ENCODE data around the gene VEZF1. TPM values are rescaled to one million over a fixed set of nuclear protein-coding genes. Genes with fewer than 3 reads are reported as not detected.

The VEZF1 gene
- total and polyA plus RNA-seq, 2 donors (not counting 1 experiment from before 2014, with no cell fraction given) = 14.7 to 75.9 TPM

- DNase-seq = peak; percentile 71
- Histone ChIP-seq H2AFZ (ENCODE audit: insufficient read depth, low read depth, low read length, poor library complexity, severe bottlenecking) (no peak overlapping the region), H3K79me2 (ENCODE audit: control insufficient read depth, insufficient read depth, low read length) (peaks cover 4% of the 10 kb centered on the region), H3K27me3 (replicated peaks in 1 of 4; ENCODE audit: control extremely low read depth in 1 of 4, control insufficient read depth in 3 of 4, insufficient read depth in 4 of 4, low read length in 3 of 4) (no peaks in the 10 kb centered on the region), H3K9ac (ENCODE audit: low read length) (no peak overlapping the region), H3K4me1 (ENCODE audit: control insufficient read depth in 2 of 2, insufficient read depth in 2 of 2, low read length in 2 of 2) (peaks cover 20 to 25% of the 10 kb centered on the region in 2 donors), H3K36me3 (replicated peaks in 1 of 2; ENCODE audit: control extremely low read depth in 1 of 2, control insufficient read depth in 1 of 2, extremely low read depth in 1 of 2, insufficient read depth in 2 of 2, low read length in 1 of 2) (peaks cover 0 to under 1% of the 10 kb centered on the region in 2 experiments), H4K20me1 (ENCODE audit: control insufficient read depth, insufficient read depth, low read length, poor library complexity, severe bottlenecking) (peaks cover 22% of the 10 kb centered on the region), H3K4me3 (ENCODE audit: control extremely low read depth in 1 of 5, extremely low read depth in 1 of 5, insufficient read depth in 1 of 5, low read depth in 2 of 5, low read length in 4 of 5) (no peak overlapping the region), H3K27ac (ENCODE audit: low read length in 2 of 2) (peak overlapping the region in 1 of 2 donors; percentile 47), H3K4me2 (replicated peaks; ENCODE audit: low read depth, low read length, poor library complexity, severe bottlenecking) (no peak overlapping the region), H3K9me3 (ENCODE audit: control extremely low read depth in 1 of 3, control insufficient read depth in 2 of 3, insufficient read depth in 1 of 3, low read length in 2 of 3) (no peaks in the 10 kb centered on the region)
- Mint-ChIP-seq H3K27ac (peak overlapping the region; percentile 4), H3K9me3 (ENCODE audit: insufficient read depth) (no peaks in the 10 kb centered on the region), H3K4me3 (no peak overlapping the region), H3K27me3 (no peaks in the 10 kb centered on the region), H3K4me1 (peaks cover 35% of the 10 kb centered on the region)
- intact Hi-C loops (cut with micrococcal nuclease) = loop anchor here (1.0 kb wide), 3 partner anchors 78 to 137 kb away; no protein-coding TSS in a partner anchor
- no peak for TF ChIP-seq EZH2 (IDR thresholded peaks at IDR 0.05; ENCODE audit: borderline replicate concordance, insufficient read depth, low read depth, low read length, poor library complexity, severe bottlenecking)
- TF ChIP-seq CTCF (IDR thresholded peaks at IDR 0.05) = peak; percentile 76
- ChIA-PET POLR2A (no interaction called here), CTCF (interaction anchor here (0.6 to 20.2 kb wide), 14 partner anchors 10 to 368 kb away, joined by 3 to 468 read pairs (median 6); partner anchors contain the start of genes MRPS23 and SRSF1)
- peak; percentile 87 for ATAC-seq (ENCODE audit: low read depth)
- 36% methylated on average over 3 of the region's 4 CpGs for WGBS (ENCODE audit: insufficient coverage)
Observed at GRCh38 chr17:57995076-57995956, 7.3 kb upstream of the VEZF1 start.

DNA sequence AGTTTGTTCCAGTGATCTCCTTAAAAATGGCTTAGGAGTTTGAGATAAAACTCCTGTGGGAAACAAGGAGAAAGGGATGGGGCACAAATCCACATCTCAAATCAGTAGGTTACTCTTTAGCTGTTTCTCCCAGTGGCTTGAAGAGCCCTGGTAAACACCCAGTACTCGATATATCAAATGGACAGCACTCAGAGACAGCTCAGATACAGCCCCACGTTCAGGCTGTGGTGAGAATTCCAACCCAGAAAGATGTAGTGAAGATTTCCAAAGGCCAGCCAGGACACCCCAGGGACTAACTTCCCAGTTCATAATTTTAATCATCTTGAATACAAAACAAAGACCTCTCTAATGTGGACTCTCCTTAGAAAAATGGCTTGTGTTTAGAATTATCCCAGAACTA lies 6.4 kb upstream of the VEZF1 start:
- TF ChIP-seq CTCF (IDR thresholded peaks at IDR 0.05) = no peak
- TF ChIP-seq EZH2 (IDR thresholded peaks at IDR 0.05; ENCODE audit: borderline replicate concordance, insufficient read depth, low read depth, low read length, poor library complexity, severe bottlenecking) = no peak
- Histone ChIP-seq H3K79me2 (ENCODE audit: control insufficient read depth, insufficient read depth, low read length) (peaks cover 4% of the 10 kb centered on the region), H4K20me1 (ENCODE audit: control insufficient read depth, insufficient read depth, low read length, poor library complexity, severe bottlenecking) (peaks cover 15% of the 10 kb centered on the region), H3K9ac (ENCODE audit: low read length) (no peak overlapping the region), H3K36me3 (replicated peaks in 1 of 2; ENCODE audit: control extremely low read depth in 1 of 2, control insufficient read depth in 1 of 2, extremely low read depth in 1 of 2, insufficient read depth in 2 of 2, low read length in 1 of 2) (no peaks in the 10 kb centered on the region), H3K4me3 (ENCODE audit: control extremely low read depth in 1 of 5, extremely low read depth in 1 of 5, insufficient read depth in 1 of 5, low read depth in 2 of 5, low read length in 4 of 5) (no peak overlapping the region), H3K4me2 (replicated peaks; ENCODE audit: low read depth, low read length, poor library complexity, severe bottlenecking) (no peak overlapping the region), H3K4me1 (ENCODE audit: control insufficient read depth in 2 of 2, insufficient read depth in 2 of 2, low read length in 2 of 2) (peaks cover 20 to 25% of the 10 kb centered on the region in 2 donors), H3K9me3 (ENCODE audit: control extremely low read depth in 1 of 3, control insufficient read depth in 2 of 3, insufficient read depth in 1 of 3, low read length in 2 of 3) (no peaks in the 10 kb centered on the region), H2AFZ (ENCODE audit: insufficient read depth, low read depth, low read length, poor library complexity, severe bottlenecking) (no peak overlapping the region), H3K27ac (ENCODE audit: low read length in 2 of 2) (peak overlapping the region; percentile 23 to 47), H3K27me3 (replicated peaks in 1 of 4; ENCODE audit: control extremely low read depth in 1 of 4, control insufficient read depth in 3 of 4, insufficient read depth in 4 of 4, low read length in 3 of 4) (no peaks in the 10 kb centered on the region)
- no peak for ATAC-seq (ENCODE audit: low read depth)
- Mint-ChIP-seq H3K4me3 (no peak overlapping the region), H3K4me1 (peaks cover 35% of the 10 kb centered on the region), H3K27ac (peak overlapping the region; percentile 24), H3K9me3 (ENCODE audit: insufficient read depth) (no peaks in the 10 kb centered on the region), H3K27me3 (no peaks in the 10 kb centered on the region)
- POLR2A ChIA-PET = interaction anchor here (0.6 to 0.8 kb wide), 2 partner anchors 140 to 738 kb away, joined by 3 read pairs; partner anchors contain the start of gene MSI2
- intact Hi-C loops (cut with micrococcal nuclease) = no loop called here
- no CpG with 5 or more reads among the region's 2 CpGs for WGBS (ENCODE audit: insufficient coverage)
- CTCF ChIA-PET = interaction anchor here (0.7 to 20.2 kb wide), 7 partner anchors 9 to 138 kb away, joined by 3 to 468 read pairs (median 9); partner anchors contain the start of gene MRPS23
- DNase-seq = no peak

Data from B cell (primary cell).